NCI-H1417 treated with DMSO at 0.1 percent for 48 hours (cell line): Measurements from ENCODE around the gene TLCD3B.
"Not testable (repeated sequence)": the region's sequence is repeated elsewhere in the genome, so short reads cannot be mapped to it uniquely, and the experiment has no call there.

ENCODE experiments used
- DNase-seq: peaks from one replicate; lab custom pipeline; 2025; lab: John Stamatoyannopoulos, UW

TLCD3B gene

GRCh38 chr16:30060836-30061554, 29.9 kb upstream of the TLCD3B start:
- no peak for DNase-seq

GRCh38 chr16:30060346-30060745, 29.3 kb upstream of the TLCD3B start:
- DNase-seq = no peak

DNA sequence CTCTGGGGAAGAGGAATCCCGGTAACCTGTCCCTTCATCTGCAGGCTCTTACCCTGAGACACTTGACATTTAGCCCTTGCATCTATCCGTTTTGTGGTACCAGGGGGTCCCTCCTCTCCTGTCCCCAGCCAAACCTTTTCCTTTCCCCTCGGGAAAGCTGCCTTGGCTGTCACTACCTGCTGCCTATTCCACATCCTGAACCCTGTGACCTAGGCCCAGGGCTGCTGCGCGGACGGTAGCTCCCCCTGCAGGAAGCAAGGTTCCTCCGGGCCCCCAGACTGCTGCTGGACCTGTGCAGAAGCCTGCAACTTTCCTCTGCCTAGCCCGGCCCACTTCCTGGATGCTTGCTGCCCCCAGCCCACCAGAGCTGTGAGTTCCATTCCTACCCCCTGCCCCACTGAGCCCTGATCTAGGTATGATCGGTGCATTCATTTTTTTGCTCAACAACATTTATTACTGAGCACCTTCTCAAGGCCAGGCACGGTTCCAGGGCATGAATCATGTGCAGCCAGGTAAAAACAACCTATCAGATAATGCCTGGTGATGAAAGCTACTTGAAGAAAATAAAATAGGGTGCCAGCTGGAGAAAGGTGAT, 24.0 kb upstream of the TLCD3B start:
- DNase-seq = no peak

- no peak for DNase-seq
Measured at GRCh38 chr16:30054451-30054850, 23.4 kb upstream of the TLCD3B start.

- peak; percentile 28 for DNase-seq
Measured at GRCh38 chr16:30053376-30054015, 22.4 kb upstream of the TLCD3B start.

DNA sequence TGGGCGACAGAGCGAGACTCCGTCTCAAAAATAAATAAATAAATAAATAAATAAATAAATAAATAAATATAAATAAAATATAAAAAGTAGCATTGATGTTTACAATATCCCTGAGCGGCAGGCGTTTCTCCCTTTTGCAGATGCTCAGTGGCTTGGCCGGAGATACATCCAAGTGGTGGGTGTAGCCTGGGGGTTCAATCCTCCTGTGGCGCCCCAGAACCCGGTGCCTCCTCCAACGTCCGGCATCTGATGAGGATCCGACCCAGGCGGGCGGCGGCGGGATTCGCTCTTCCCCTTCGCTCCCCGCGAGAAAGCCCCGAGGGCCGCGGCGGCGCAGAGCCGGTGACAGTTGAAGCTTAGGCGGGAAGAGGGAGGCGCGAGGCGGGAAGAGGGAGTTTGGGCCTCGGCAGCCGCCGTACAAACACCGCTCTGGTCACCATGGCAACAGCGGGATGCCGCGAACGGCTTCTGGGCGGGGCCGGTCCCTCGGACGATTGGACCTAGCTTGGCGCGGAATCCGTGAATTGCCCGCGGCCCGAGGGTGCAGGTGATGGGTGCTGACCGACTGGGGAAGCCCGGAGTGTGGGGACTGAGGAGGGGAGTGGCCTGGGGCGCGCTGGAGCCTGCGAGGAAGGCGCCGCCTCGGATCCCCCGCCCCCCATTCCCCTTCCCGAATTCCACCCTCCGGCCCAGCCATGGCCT, 21.8 kb upstream of the TLCD3B start:
- DNase-seq = peak; percentile 87

DNA sequence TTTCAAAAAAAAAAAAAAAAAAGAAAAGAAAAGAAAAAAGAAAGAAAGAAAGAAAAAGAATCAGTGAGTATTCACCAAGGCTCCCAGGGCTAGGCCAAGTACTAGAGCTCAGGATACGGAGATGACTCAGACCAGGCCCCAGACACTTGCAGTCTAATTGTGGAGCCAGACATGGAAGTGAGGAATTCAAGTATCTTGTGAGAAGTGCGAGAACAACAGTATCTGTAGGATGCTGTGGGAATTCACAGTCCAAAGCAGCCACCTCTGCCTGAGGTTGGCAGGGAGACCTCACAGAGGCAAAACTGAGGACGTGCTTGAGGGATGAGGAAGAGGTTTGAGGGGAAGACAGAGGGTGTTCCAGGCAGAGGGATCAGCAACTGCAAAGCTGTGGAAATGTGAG, 20.4 kb upstream of the TLCD3B start:
- no peak for DNase-seq

GRCh38 chr16:30049871-30050270, 18.8 kb upstream of the TLCD3B start:
- no peak for DNase-seq

- DNase-seq = no peak
Measured at GRCh38 chr16:30046588-30046987, 15.5 kb upstream of the TLCD3B start.

DNA sequence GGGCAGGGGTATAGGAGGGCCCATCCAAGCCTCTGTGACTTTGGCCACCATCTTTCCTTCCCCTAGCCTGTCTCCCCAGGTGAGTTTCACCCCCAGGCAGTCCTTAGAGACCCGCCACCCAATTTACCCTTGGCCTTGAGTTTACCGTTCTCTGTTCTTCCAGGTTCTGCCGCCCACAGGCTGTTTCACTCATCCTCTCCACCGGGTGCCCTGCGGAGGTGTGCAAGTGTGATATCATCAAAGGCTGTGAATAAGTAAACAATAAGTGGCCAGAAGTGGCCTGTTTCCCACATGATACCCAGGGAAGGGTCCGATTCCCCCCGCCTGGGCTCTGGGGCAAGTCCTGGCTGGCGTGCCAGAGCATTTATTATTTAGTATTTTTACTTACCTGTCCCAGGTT, 15.1 kb upstream of the TLCD3B start:
- DNase-seq = no peak

- no peak for DNase-seq
Measured at GRCh38 chr16:30041841-30042240, 10.8 kb upstream of the TLCD3B start.

- not testable (repeated sequence) for DNase-seq
Measured at GRCh38 chr16:30040690-30041089, 9.6 kb upstream of the TLCD3B start.

DNA sequence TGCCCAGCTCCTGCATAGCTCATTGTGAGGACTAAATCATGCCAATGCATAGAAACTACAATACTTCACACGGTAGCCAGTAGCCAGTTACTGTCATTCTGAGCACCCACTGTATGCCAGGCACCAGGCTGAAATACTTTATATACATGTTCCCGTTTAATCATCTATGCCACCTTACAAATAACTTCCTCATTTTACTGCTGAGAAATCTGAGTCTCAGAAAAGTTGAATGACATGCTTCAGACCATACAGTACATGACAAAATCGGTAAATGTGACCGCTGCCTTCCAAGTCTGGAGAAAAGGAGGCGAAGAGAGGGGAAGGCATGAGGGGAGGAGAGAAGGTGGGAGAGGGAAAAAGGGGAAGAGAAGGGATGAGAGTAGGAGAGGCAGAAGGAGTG, 9.2 kb upstream of the TLCD3B start:
- DNase-seq = no peak

- DNase-seq = no peak
Measured at GRCh38 chr16:30033270-30033669, 2.2 kb upstream of the TLCD3B start.

DNA sequence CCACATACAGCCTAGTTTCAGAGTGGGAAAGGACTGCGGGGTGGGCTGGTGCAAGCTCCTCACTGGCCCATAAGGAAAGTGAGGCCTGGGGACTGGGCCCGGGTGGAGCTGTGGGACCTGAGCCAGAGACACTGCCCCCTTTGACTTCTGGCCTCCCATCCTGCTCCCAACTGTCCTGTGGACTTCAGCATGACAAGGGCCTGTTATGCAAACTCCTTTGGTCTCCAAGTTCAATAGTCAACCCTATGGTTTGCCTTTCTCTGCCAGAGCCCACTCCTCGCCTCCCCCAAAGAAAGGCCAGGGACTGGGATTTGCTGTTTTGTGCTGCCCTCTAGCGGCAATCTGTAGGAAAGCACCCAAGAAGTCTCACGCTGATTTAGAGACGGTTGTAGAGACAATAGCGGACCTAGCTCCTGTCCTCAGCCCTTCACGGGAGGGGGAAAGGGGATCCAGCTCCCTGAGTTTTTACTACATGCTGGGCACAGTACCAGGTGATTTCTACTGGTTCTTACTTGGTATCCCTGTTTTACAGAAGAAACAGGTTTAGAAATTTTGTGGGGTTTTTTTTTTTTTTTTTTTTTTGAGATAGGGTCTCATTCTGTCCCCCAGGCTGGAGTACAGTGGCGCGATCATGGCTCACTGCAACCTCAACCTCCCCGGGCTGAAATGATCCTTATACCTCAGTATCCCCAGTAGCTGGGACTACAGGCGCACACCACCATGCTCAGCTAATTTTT, 1.2 kb upstream of the TLCD3B start:
- DNase-seq = no peak

GRCh38 chr16:30031477-30031918, 427 bp upstream of the TLCD3B start:
- DNase-seq = no peak

GRCh38 chr16:30030011-30030685, 923 bp downstream of the TLCD3B start:
- DNase-seq = no peak

- no peak for DNase-seq
Measured at GRCh38 chr16:30028438-30029076, 2.5 kb downstream of the TLCD3B start.

DNA sequence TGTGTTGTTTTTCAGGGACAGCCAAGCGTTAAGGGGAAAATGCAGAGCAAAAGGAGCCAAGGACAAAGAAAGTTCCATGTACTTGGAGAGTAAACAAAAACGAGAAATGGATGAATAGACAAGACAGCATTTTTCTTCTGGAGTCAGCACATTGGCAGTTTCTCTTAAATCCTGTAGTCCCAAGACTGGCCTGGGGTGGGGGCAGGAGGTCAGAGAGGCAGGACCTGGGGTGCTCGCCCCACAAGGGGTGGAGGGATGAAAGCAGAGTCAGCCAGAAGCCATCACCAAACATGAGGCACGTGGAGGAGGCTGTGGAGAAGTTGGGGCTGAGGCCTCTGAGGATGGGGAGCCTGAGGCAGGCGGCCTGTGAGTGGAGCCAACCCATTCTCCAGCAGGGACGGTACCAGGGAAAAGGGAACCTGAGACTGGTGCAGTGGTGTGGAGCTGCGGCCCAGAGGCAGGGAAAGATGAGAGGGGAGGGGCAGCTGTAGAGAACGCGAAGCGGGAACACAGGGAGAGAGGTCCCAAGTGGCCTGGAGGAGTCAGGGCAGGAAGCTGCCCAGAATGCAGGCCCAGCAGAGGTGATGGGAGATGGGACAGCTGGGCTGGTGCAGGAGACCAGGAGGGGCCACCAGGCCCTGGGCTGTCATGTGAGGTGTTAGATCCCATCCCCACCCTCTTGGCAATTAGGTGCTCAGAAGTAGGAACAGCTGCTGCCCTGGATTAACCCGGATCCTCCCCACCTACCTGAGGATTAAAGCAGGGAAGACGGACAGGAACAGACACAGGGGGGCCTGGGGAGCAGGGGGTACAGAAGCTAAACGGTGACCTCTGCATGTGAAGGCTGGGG, 3.3 kb downstream of the TLCD3B start:
- no peak for DNase-seq

GRCh38 chr16:30026449-30026848, 4.6 kb downstream of the TLCD3B start:
- no peak for DNase-seq
